Left ventricle myocardium inferior (tissue), 1 donor: ENCODE data around the gene DOK1. TPM values are rescaled to one million over a fixed set of nuclear protein-coding genes. Genes with fewer than 3 reads are reported as not detected.

Experiments used
- DNase-seq: peaks from one replicate; pipeline ENCODE4 v3.0.0-alpha.2; 2020
- H3K27ac ChIP-seq: fragments of 200-600 bp; replicated peaks from 2 replicates; pipeline ENCODE4 v1.8.0; 2021
- H3K27me3 ChIP-seq: fragments of 200-600 bp; 2 replicates; pipeline ENCODE4 v1.8.0; 2021; ENCODE audit warnings: low read depth
- H3K36me3 ChIP-seq: fragments of 200-600 bp; 2 replicates; pipeline ENCODE4 v1.8.0; 2021
- H3K4me1 ChIP-seq: fragments of 200-600 bp; 2 replicates; pipeline ENCODE4 v1.8.0; 2021
- H3K4me3 ChIP-seq: fragments of 200-600 bp; 2 replicates; pipeline ENCODE4 v1.8.0; 2021; ENCODE audit warnings: mild to moderate bottlenecking, moderate library complexity
- H3K9me3 ChIP-seq: fragments of 200-600 bp; replicated peaks from 2 replicates; pipeline ENCODE4 v1.8.0; 2021
- intact Hi-C: fragments of 100-400 bp; cut with micrococcal nuclease; formaldehyde crosslinking; loops from one replicate; pipeline ENCODE4 v1.11.0; 2022
- total RNA-seq: library from RNA; stranded (reverse); fragmentation: NEBNext Ultra II Directional; extraction: Animal tissue kit (Norgen Biotek cat#: 25700); gene quantifications from one replicate; pipeline ENCODE4 v1.2.1, GENCODE V29; 2021
- TF ChIP-seq, protein P1 (sequence below): fragments of 200-600 bp; IDR thresholded peaks from 2 replicates; pipeline ENCODE4 v1.8.0; 2021; ENCODE audit warnings: antibody characterized with exemption, mild to moderate bottlenecking, borderline replicate concordance
- donor health status: DM: no; HTN: yes; CAD: no; lungs with severe emphysema.

DOK1 gene
- total RNA-seq, 1 donor from 2014 or later, result 4.1 TPM

DNA sequence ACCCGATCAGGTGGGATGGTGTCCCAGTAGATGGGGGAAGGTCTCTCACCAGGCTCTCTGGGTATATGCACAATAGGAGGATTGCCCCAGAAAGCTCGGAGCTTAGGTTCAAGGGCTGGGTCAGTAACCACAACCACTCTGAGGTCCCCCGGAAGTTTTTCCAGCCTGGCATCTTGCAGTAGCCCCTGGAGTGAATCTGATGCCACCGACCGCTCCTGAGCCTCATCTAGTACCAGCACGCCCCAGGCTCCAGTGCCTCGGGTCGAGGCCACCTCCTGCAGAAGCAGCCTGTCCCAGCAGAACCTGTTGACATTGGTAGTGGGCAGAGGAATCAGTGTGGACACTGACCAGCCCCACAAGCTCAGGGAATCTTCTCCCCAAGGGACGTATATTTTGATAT, 30.5 kb upstream of the DOK1 start:
- H3K9me3 ChIP-seq, result no peaks in the 10 kb centered on the region
- peaks cover 16% of the 10 kb centered on the region for H3K4me1 ChIP-seq
- peaks cover 30% of the 10 kb centered on the region for H3K36me3 ChIP-seq
- H3K4me3 ChIP-seq, result no peak overlapping the region
- TF ChIP-seq, protein P1, sequence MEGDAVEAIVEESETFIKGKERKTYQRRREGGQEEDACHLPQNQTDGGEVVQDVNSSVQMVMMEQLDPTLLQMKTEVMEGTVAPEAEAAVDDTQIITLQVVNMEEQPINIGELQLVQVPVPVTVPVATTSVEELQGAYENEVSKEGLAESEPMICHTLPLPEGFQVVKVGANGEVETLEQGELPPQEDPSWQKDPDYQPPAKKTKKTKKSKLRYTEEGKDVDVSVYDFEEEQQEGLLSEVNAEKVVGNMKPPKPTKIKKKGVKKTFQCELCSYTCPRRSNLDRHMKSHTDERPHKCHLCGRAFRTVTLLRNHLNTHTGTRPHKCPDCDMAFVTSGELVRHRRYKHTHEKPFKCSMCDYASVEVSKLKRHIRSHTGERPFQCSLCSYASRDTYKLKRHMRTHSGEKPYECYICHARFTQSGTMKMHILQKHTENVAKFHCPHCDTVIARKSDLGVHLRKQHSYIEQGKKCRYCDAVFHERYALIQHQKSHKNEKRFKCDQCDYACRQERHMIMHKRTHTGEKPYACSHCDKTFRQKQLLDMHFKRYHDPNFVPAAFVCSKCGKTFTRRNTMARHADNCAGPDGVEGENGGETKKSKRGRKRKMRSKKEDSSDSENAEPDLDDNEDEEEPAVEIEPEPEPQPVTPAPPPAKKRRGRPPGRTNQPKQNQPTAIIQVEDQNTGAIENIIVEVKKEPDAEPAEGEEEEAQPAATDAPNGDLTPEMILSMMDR, result no peak
- DNase-seq, result no peak
- intact Hi-C loops, result no loop called here
- H3K27me3 ChIP-seq, result peaks cover 36% of the 10 kb centered on the region
- no peak overlapping the region for H3K27ac ChIP-seq

DNA sequence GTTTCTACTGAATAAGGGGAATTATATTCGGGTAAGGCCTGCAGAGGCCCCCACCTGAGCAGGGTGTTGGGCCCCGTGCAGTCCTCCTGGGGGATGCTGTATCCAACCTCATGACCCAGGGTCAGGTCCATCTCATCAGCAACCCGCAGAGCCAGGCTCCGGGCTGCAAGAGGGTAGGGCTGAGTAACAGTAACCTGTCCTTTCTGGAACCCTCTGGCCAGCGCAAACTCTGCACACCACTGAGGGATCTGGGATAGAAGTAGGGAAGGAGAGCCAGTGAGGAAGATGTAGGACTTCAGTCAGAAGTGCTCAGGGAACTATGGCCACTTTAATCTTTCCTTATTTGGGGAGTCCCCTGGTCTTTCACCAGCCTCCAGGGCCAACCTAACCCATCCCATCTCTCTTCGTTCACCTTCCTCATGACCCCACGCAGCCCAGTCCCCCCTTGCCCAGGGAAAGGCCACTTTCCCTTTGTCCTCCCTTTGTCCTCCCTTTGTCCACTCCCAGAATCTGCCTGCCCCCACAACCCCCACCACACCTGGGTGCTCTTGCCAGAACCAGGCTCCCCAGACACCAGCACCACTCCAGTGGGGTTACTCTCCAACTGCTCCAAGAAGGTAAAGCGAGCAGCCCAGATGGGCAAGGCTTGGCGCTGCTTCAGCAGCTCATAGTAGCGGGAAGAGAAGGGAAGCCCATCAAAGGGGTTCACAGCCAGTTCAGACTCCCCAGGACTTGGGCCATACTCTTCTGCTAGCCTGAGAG, 29.4 kb upstream of the DOK1 start:
- intact Hi-C loops, result no loop called here
- peaks cover 25% of the 10 kb centered on the region for H3K27me3 ChIP-seq
- no peak for DNase-seq

DNA sequence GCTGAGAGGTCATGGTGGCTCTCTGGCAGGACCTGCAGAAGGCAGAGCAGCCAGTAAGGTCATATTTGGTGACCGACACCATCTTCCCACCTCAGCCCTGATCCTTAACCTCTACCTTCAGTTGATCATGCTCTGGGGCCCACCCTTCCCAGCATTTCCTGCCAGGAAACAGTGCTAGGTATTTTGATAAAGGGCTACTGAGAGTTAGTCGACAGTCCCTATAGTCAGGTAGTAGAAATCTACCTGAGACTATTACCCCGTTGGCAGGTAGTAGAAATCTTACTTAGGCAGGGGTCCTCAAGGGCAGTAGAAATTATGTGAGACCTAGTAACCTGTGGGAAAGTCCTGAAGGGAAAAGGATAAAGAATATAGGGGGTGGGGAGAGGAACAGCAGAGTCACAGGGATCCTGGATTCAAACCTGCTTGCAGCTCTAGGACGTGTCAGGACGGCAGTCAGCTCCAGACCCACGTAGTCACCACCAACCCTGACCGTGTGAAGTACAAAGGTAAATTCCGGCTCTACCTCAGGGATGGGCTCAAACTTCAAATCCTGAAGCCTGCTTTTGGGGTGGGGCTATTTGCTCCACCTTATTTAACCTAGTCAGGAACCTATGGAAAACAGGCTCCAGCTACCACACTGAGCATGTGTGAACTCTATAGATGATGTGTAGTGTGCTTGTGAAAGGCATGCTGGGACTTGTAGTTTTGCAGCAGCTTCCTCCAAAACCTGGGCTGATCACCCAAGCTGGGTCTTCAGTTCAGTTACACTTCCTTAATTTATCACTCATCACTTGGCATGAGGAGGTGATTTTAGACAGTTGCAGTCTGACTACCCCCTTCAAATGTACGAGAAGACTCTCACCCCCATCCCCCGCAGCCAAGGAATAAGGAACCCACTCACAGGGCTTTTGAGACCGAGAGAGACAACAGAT, 28.5 kb upstream of the DOK1 start, which contains the start of gene DQX1:
DQX1 (minus strand) TSS at position 515 of the 932 bp plus-strand sequence; CDS start at position 13, 502 bp downstream.
- H3K4me3 ChIP-seq, result no peak within 1 kb of the TSS
- H3K9me3 ChIP-seq, result no peaks in the 10 kb centered on the region
- no peak within 1 kb of the TSS for H3K27ac ChIP-seq
- H3K27me3 ChIP-seq, result peaks cover 16% of the 10 kb centered on the region
- no peak for DNase-seq
- intact Hi-C loops, result no loop called here
- TF ChIP-seq, protein P1, result no peak
- H3K4me1 ChIP-seq, result peaks cover 33% of the 10 kb centered on the region
- peaks cover 30% of the 10 kb centered on the region for H3K36me3 ChIP-seq

More for the DNA sequence above, 29.4 kb upstream of the DOK1 start:
- peaks cover 30% of the 10 kb centered on the region for H3K36me3 ChIP-seq
- peaks cover 24% of the 10 kb centered on the region for H3K4me1 ChIP-seq
- no peaks in the 10 kb centered on the region for H3K9me3 ChIP-seq
- H3K27ac ChIP-seq, result no peak overlapping the region
- TF ChIP-seq, protein P1, result no peak
- no peak overlapping the region for H3K4me3 ChIP-seq

DNA sequence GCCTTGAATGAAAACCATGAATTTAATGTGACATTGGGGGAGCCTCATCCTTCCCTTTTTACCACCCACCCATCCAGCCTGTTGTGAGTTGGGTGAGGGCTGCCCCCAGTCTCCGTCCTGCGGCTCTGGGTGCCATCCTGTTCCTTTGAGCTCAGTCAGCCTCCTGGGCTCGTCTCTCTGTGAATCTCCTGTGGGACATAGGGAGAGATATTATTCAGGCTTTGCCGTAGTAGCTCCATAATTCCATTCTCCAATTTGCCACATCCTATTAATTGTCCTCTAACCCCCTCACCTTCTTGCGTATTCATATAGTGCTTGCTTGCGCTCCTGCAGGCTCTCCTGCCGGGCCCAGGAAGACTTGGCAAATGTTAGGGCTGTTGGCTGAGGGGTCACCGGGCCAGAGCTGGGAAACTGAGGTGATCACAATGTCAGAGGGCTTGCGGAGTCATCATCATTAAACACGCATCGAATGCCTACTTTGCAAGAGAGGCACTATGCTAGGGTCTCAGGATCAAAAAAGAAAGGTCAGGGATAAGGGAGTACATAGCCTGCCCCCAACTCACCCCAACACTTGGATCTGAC, 27.8 kb upstream of the DOK1 start:
- no peak overlapping the region for H3K27ac ChIP-seq
- DNase-seq, result no peak
- no peak overlapping the region for H3K4me3 ChIP-seq
- H3K36me3 ChIP-seq, result peaks cover 37% of the 10 kb centered on the region
- TF ChIP-seq, protein P1, result no peak
- peaks cover 40% of the 10 kb centered on the region for H3K4me1 ChIP-seq
- H3K9me3 ChIP-seq, result no peaks in the 10 kb centered on the region
- H3K27me3 ChIP-seq, result peaks cover 11% of the 10 kb centered on the region
- intact Hi-C loops, result no loop called here

DNA sequence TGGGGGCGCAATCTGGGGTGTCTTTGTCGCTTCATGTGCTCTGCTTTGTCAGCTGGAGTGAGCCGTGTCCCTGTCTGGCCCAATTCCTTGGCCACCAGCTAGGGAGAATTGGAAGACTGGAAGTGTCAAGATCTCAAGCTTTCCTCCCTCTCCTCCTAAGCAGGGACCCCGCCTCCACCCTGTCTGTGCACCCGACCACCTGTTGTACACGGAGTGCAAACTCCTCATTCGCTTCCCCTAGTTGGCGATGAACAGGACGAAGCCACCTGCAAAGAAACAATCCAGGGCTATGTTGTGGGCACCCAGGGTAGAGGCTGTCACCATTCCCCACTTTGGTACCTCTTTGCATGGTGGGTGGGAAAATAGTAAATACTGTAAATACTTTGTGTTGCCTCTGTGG, 26.8 kb upstream of the DOK1 start:
- DNase-seq, result no peak
- Histone ChIP-seq H3K4me1 (peaks cover 49% of the 10 kb centered on the region), H3K36me3 (peaks cover 47% of the 10 kb centered on the region), H3K27ac (no peak overlapping the region), H3K27me3 (peaks cover under 1% of the 10 kb centered on the region), H3K9me3 (no peaks in the 10 kb centered on the region), H3K4me3 (no peak overlapping the region)
- TF ChIP-seq, protein P1, result no peak
- intact Hi-C loops, result no loop called here
